Measurements from ENCODE around the gene RCCD1.

RCCD1 gene

GRCh38 chr15:90945091-90945490, 9.6 kb upstream of the RCCD1 start:
- DNase-seq, result no peak

GRCh38 chr15:90946538-90946937, 8.1 kb upstream of the RCCD1 start:
- no peak for DNase-seq

GRCh38 chr15:90946941-90947576, 7.6 kb upstream of the RCCD1 start:
- no peak for DNase-seq

DNA sequence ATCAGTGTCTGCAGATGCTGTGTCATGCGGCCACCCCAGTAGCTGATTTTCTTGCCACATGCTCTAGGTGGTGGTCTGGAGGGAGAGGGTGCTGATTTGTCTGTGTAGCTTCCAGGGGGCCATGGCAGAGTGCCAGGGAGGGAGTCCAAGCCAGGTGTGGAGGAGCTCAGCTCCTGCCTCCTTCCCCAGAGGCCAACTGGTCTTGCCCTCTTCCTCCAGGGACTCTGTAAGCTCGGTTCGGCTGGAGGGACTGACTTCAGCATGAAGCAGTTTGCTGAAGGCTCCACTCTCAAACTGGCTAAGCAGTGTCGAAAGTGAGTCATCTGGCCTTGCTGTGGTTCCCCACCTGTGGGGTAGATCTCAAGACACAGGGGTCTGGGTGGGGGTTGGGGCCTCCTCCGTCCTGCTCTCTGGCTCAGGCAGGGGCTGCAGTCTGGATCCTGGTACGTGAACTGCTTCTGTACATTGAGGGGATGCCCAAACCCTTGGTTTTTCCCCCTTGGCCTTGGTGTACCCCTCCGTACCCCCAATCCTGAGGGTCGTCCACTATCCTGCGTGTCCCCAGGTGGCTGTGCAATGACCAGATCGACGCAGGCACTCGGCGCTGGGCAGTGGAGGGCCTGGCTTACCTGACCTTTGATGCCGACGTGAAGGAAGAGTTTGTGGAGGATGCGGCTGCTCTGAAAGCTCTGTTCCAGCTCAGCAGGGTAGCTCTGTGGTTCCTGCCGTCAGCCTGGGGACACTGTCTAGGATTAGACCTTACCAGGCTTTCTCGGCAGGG, 6.9 kb upstream of the RCCD1 start:
- DNase-seq, result no peak

DNA sequence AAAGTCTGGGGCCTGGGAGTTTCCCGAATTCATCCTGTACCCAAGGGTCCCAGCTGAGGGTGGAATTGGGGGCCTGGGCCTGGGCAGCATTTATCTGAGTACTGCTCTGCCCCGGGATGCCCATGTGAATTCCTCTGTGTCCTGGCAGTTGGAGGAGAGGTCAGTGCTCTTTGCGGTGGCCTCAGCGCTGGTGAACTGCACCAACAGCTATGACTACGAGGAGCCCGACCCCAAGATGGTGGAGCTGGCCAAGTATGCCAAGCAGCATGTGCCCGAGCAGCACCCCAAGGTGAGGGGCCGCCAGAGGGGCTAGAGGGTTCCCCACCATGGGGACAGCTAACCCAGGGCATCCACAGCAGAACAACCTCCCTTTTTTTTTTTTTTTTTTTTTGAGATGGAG, 6.2 kb upstream of the RCCD1 start:
- no peak for DNase-seq

- DNase-seq, result no peak
These were observed 4.6 kb upstream of the RCCD1 start for GRCh38 chr15:90949979-90950675.

DNA sequence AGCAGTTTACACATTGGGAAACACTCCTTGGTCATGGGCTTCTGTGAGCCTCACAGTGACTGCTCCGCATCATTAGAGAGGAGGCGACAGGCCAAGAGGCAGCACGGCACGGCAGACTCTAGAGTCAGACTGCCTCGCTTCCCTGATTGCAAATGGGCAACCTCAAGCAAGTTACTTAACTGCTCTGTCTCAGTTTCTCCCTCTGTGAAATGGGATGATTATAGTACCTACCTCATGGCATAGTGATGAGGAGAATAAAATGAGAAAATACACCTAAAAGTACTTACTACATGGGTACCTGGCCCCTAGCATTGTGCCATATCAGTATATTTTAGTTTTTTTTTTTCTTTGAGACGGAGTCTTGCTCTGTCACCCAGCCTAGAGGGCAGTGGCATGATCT, 4.0 kb upstream of the RCCD1 start:
- DNase-seq, result no peak

GRCh38 chr15:90952901-90953677, 1.6 kb upstream of the RCCD1 start:
- no peak for DNase-seq

- DNase-seq, result no peak
These were observed 555 bp upstream of the RCCD1 start for GRCh38 chr15:90953947-90954711.

DNA sequence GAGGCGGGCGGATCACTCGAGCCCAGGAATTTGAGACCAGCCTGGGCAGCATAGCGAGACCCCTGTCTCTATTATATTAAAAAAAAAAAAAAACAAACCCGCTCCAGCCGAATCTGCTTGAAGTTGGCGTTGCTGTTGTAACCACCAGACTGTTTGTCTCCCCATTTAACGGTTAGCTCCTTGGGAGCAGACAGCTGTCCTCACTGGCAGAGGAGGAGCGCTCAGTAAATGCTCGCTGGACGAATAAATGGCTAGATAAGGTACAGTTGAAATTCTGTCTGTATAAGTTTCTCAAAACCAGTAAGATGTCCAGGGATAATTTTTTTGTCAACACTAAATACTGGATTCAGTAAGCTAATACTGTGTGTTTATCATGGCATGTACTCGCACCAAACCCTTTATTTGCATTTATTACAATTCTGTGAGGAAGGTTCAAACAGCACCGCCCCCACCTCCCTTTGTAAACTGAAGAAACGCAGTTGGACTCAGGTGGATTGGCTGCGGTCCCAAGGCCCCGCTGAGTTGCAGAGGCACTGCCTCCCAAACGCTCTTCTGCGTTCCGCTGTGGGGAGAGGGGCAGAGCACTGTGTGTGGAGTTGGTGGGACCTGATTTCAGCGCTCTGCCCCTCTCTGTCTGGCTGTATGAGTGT, 1.1 kb downstream of the RCCD1 start:
- no peak for DNase-seq

GRCh38 chr15:90956274-90957030, 1.8 kb downstream of the RCCD1 start:
- DNase-seq, result peak; percentile 4

- DNase-seq, result no peak
These were observed 2.5 kb downstream of the RCCD1 start for GRCh38 chr15:90957031-90957790.

DNA sequence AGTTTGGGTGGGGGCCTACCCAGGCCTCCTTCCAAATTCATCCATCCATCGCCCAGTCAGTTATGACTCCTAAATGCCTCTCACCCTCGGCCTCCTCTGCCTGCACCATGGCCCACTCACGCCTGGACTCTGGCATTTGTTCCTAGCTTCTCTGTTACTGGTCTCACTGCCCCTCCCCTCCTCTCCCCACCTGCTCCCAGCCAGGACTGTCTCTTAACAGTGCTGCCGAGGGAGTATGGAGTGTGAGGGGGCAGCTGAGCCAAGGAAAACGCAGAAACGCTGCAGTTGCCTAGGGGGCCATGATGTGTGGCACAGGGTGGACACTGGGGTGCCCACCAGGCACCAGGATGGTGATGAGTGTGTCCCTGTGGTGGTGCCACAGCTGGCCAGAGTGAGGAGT, 3.1 kb downstream of the RCCD1 start:
- no peak for DNase-seq

GRCh38 chr15:90959028-90959595, 4.4 kb downstream of the RCCD1 start:
- DNase-seq, result no peak

DNA sequence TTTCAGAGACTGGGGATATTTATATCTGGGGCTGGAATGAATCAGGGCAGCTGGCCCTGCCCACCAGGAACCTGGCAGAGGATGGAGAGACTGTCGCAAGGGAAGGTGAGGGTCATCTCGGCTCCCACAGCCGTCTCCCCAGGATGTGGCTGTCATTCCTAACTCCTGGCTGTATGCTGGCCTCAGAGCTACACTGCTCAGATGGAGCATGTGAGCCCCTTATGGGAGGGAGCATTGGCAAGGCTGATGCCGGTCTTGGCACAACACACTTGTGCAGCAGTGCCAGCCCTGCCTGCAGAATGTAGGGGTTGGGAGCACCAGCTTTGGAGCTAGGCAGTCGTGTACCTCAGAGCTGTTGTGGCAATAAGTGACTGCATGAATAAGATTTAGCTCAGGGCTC, 5.2 kb downstream of the RCCD1 start:
- DNase-seq, result no peak

GRCh38 chr15:90960298-90961091, 5.8 kb downstream of the RCCD1 start:
- no peak for DNase-seq

DNA sequence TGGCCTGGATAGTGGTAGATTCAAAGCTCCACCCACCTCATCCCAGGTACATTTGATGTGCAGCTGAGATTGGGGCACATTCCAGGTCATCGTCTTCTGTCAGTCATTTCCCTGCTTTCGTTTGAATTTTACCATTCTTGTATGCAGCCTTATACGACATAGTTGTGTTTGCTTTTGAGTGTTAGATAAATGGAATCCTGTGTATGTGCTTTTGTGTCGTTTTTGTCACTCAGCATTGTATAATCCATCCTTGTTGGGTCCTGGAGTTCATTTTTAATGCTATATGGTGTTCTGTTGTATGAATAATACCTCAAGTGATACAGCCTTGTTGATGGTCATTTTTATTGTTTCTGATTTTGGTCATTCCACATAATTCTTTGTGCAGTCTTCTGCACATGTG, 7.3 kb downstream of the RCCD1 start:
- DNase-seq, result no peak

DNA sequence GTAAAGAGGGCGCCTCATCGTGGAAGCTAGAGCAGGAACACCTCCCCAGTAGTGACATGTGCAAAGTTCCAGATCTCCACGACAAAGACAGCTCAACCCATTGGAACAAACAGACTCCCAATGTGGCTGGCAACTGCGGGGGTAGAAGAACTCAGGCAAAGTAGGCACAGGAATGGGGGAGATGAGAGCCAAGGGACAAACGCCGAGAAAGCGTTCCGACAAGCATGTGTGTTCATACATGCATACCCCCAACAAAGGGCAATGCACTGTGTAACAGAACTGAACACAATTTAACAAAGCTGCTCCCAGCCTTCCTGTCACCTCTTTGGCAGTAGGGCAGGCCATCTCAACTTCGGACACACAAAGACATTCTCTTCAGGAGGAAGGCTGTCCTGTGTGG, 11.6 kb downstream of the RCCD1 start:
- DNase-seq, result no peak

DNA sequence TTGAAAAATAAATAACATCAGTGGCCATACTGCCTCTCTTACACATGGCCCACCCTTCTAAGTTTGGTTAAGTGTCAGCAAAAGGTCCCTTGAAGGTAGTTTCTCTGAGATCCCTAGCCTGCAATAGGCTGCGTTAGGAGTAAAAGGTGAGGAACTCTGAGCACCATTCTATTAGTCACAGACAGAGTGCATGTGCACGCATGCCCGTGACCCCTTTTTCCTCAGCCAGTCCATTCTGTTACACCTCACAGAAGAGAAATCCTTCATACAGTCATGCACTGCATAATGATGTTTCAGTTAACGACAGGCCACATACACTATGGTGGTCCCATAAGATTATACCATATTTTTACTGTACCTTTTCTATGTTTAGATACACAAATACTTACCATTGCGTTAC, 12.5 kb downstream of the RCCD1 start:
- no peak for DNase-seq
